ENCODE results near the gene BHLHE41. TPM values are rescaled to one million over a fixed set of nuclear protein-coding genes. Genes with fewer than 3 reads are reported as not detected.

The BHLHE41 gene
- 4.0 and 5.3 TPM in 2 replicates for polyA plus RNA-seq (2011; rRNA removed)
- 1.2 and 1.5 TPM in 2 replicates for polyA minus RNA-seq (2011; rRNA and poly(A)+ RNA removed)

GRCh38 chr12:26124446-26125399 is at the start of gene BHLHE41:
Gene BHLHE41 (minus strand): TSS chr12:26125037. CDS start chr12:26124779, 258 bp downstream.
- POLR2A ChIA-PET = interaction anchor here (0.6 kb wide), 1 partner anchor 28 kb away, joined by 8 read pairs; no protein-coding TSS in a partner anchor

GRCh38 chr12:26172946-26173552 is 48.2 kb upstream of the BHLHE41 start:
- CTCF ChIA-PET = no interaction called here
- POLR2A ChIA-PET = no interaction called here

More at GRCh38 chr12:26124446-26125399, at the start of gene BHLHE41:
- no peak for TF ChIP-seq CTCF (IDR thresholded peaks at IDR 0.05; ENCODE audit: insufficient read depth, low read depth, low read length)
- no peak for DNase-seq (ENCODE audit: low read depth)
- CTCF ChIA-PET = interaction anchor here (0.6 to 5.9 kb wide), 6 partner anchors 9 to 527 kb away, joined by 3 to 17 read pairs (median 4); no protein-coding TSS in a partner anchor
- Histone ChIP-seq H3K36me3 (ENCODE audit: control insufficient read depth, insufficient read depth, low read length) (no peaks in the 10 kb centered on the region), H3K4me3 (ENCODE audit: low read depth, low read length) (peak within 1 kb of the TSS; percentile 67), H3K27me3 (ENCODE audit: control insufficient read depth, insufficient read depth, low read length) (no peaks in the 10 kb centered on the region)

GRCh38 chr12:26172539-26172938 is 47.7 kb upstream of the BHLHE41 start:
- DNase-seq (ENCODE audit: low read depth) = no peak
- no peaks in the 10 kb centered on the region for H3K36me3 ChIP-seq (ENCODE audit: control insufficient read depth, insufficient read depth, low read length)
- no peak overlapping the region for H3K4me3 ChIP-seq (ENCODE audit: low read depth, low read length)
- no peak for TF ChIP-seq CTCF (IDR thresholded peaks at IDR 0.05; ENCODE audit: insufficient read depth, low read depth, low read length)
- ChIA-PET POLR2A (no interaction called here), CTCF (no interaction called here)
- no peaks in the 10 kb centered on the region for H3K27me3 ChIP-seq (ENCODE audit: control insufficient read depth, insufficient read depth, low read length)

More at GRCh38 chr12:26172946-26173552, 48.2 kb upstream of the BHLHE41 start:
- no peak for TF ChIP-seq CTCF (IDR thresholded peaks at IDR 0.05; ENCODE audit: insufficient read depth, low read depth, low read length)
- no peak for DNase-seq (ENCODE audit: low read depth)
- no peak overlapping the region for H3K4me3 ChIP-seq (ENCODE audit: low read depth, low read length)
- H3K36me3 ChIP-seq (ENCODE audit: control insufficient read depth, insufficient read depth, low read length) = no peaks in the 10 kb centered on the region
- H3K27me3 ChIP-seq (ENCODE audit: control insufficient read depth, insufficient read depth, low read length) = no peaks in the 10 kb centered on the region

GRCh38 chr12:26172013-26172412 is 47.2 kb upstream of the BHLHE41 start:
- Histone ChIP-seq H3K27me3 (ENCODE audit: control insufficient read depth, insufficient read depth, low read length) (no peaks in the 10 kb centered on the region), H3K4me3 (ENCODE audit: low read depth, low read length) (no peak overlapping the region), H3K36me3 (ENCODE audit: control insufficient read depth, insufficient read depth, low read length) (no peaks in the 10 kb centered on the region)
- ChIA-PET CTCF (no interaction called here), POLR2A (no interaction called here)
- TF ChIP-seq CTCF (IDR thresholded peaks at IDR 0.05; ENCODE audit: insufficient read depth, low read depth, low read length) = no peak
- DNase-seq (ENCODE audit: low read depth) = no peak

GRCh38 chr12:26164118-26164517 is 39.3 kb upstream of the BHLHE41 start:
- no peak for TF ChIP-seq CTCF (IDR thresholded peaks at IDR 0.05; ENCODE audit: insufficient read depth, low read depth, low read length)
- Histone ChIP-seq H3K27me3 (ENCODE audit: control insufficient read depth, insufficient read depth, low read length) (no peaks in the 10 kb centered on the region), H3K4me3 (ENCODE audit: low read depth, low read length) (no peak overlapping the region), H3K36me3 (ENCODE audit: control insufficient read depth, insufficient read depth, low read length) (no peaks in the 10 kb centered on the region)
- POLR2A ChIA-PET = no interaction called here
- no peak for DNase-seq (ENCODE audit: low read depth)
- CTCF ChIA-PET = interaction anchor here (0.9 to 2.2 kb wide), 2 partner anchors 10 to 15 kb away, joined by 3 to 5 read pairs; no protein-coding TSS in a partner anchor
